HepG2 (cell line): Measurements from ENCODE around the gene CEP78. TPM values are rescaled to one million over a fixed set of nuclear protein-coding genes. Genes with fewer than 3 reads are reported as not detected.

ENCODE experiments used
- AGO1 ChIP-seq: fragments of 200-400 bp; formaldehyde crosslinking; IDR thresholded peaks from 2 replicates; pipeline ENCODE4 v1.6.1; 2017; ENCODE audit warnings: mild to moderate bottlenecking, low read depth, low read length, moderate library complexity; ENCODE audit not compliant: poor library complexity, severe bottlenecking
- DRAP1 ChIP-seq: IDR thresholded peaks from 2 replicates; pipeline ENCODE4 v1.6.1; 2016; ENCODE audit warnings: missing genetic modification reagents, missing compliant biosample characterization
- EP300 ChIP-seq, 3 experiments: sonication (generic) in 1 of 3; formaldehyde crosslinking in 1 of 3; IDR thresholded peaks; 2 replicates each; pipeline versions ENCODE4 v1.5.1 to v1.6.1; 2011 to 2020; ENCODE audit warnings: low read depth in 2 of 3, low read length in 2 of 3, borderline replicate concordance in 1 of 3, improper control_type of control experiment in 1 of 3, mild to moderate bottlenecking in 1 of 3, missing genetic modification reagents in 1 of 3, moderate library complexity in 1 of 3
- ETV5 ChIP-seq: IDR thresholded peaks from 2 replicates; pipeline ENCODE4 v1.6.1; 2018; ENCODE audit warnings: missing biosample characterization, missing genetic modification reagents, inconsistent platforms, borderline replicate concordance
- GABPA ChIP-seq, 2 experiments: IDR thresholded peaks; 2 replicates each; pipeline ENCODE4 v1.6.1; 2011 to 2016; ENCODE audit warnings: low read depth in 2 of 2, low read length in 1 of 2, missing biosample characterization in 1 of 2, missing genetic modification characterization in 1 of 2
- IRF1 ChIP-seq: sonication (generic); formaldehyde crosslinking; IDR thresholded peaks from 2 replicates; pipeline ENCODE4 v1.4.0; 2020; ENCODE audit warnings: low read depth, mild to moderate bottlenecking, missing genetic modification reagents
- KMT2A ChIP-seq: sonication (generic); formaldehyde crosslinking; IDR thresholded peaks from 2 replicates; pipeline ENCODE4 v1.4.0; 2020; ENCODE audit warnings: missing genetic modification reagents
- MIER3 ChIP-seq: IDR thresholded peaks from 2 replicates; pipeline ENCODE4 v1.6.1; 2016; ENCODE audit warnings: missing compliant biosample characterization, borderline replicate concordance
- NAIF1 ChIP-seq: sonication (generic); formaldehyde crosslinking; IDR thresholded peaks from 2 replicates; pipeline ENCODE4 v1.5.0; 2020; ENCODE audit warnings: mild to moderate bottlenecking, missing genetic modification reagents, borderline replicate concordance
- NR2F2 ChIP-seq: IDR thresholded peaks from 2 replicates; pipeline ENCODE4 v1.6.1; 2012; ENCODE audit warnings: low read depth, inconsistent platforms, borderline replicate concordance
- RBM22 ChIP-seq: fragments of 200-400 bp; formaldehyde crosslinking; optimal IDR thresholded peaks from 2 replicates; pipeline ENCODE3; 2017; ENCODE audit warnings: mild to moderate bottlenecking, low read length, moderate library complexity
- SOX5 ChIP-seq: IDR thresholded peaks from 2 replicates; pipeline ENCODE4 v1.6.1; 2016; ENCODE audit warnings: borderline replicate concordance
- TAF15 ChIP-seq: fragments of 200-400 bp; formaldehyde crosslinking; IDR thresholded peaks from one replicate; pipeline ENCODE4 v1.6.1; 2018; ENCODE audit warnings: mild to moderate bottlenecking, low read depth, low read length; ENCODE audit not compliant: poor library complexity, severe bottlenecking
- ZBTB26 ChIP-seq: IDR thresholded peaks from 2 replicates; pipeline ENCODE4 v1.6.1; 2016; ENCODE audit warnings: missing compliant biosample characterization, missing genetic modification reagents, borderline replicate concordance
- ZNF710 ChIP-seq: sonication (generic); formaldehyde crosslinking; IDR thresholded peaks from 2 replicates; pipeline ENCODE4 v1.5.0; 2020; ENCODE audit warnings: mild to moderate bottlenecking, missing genetic modification reagents, borderline replicate concordance
- polyA plus RNA-seq, 8 experiments: library from polyadenylated mRNA; depleted of rRNA in 3 of 8; stranded (reverse) in 7 of 8; unstranded in 1 of 8; fragments of >200 nt; fragmentation: Illumina TruSeq in 4 of 8; extraction: Trizol in 4 of 8; gene quantifications; 2 replicates each; pipeline versions ENCODE4 v1.2.1 to v1.2.3, GENCODE V29; 2011 to 2016; ENCODE audit warnings: low read depth in 4 of 8, missing spikeins in 1 of 8, mixed read lengths in 1 of 8; ENCODE audit not compliant: insufficient read depth in 1 of 8
- total RNA-seq, 5 experiments: library from RNA; depleted of rRNA; stranded (reverse); fragments of >200 nt; fragmentation: Illumina TruSeq; extraction: Trizol; gene quantifications; 2 replicates each; pipeline ENCODE4 v1.2.3, GENCODE V29; 2016; ENCODE audit warnings: low read depth in 1 of 5
- TF ChIP-seq, protein P1 (sequence below): sonication (generic); formaldehyde crosslinking; IDR thresholded peaks from 2 replicates; pipeline ENCODE4 v1.9.0; 2021; ENCODE audit warnings: missing genetic modification reagents, mild to moderate bottlenecking, borderline replicate concordance
- TF ChIP-seq, protein P2 (sequence below): sonication (generic); formaldehyde crosslinking; IDR thresholded peaks from 2 replicates; pipeline ENCODE4 v1.4.0; 2020; ENCODE audit warnings: missing genetic modification reagents
- TF ChIP-seq, protein P3 (sequence below): sonication (generic); formaldehyde crosslinking; IDR thresholded peaks from 2 replicates; pipeline ENCODE4 v1.8.0; 2022; ENCODE audit warnings: missing genetic modification reagents, mild to moderate bottlenecking, borderline replicate concordance

The CEP78 gene
- total and polyA plus RNA-seq, 2 of the 13 experiments (the other 11 are each of a cell fraction or from before 2014, with no cell fraction given) = 5.1 to 30.8 TPM

GRCh38 chr9:78296201-78296892 lies 60.5 kb downstream of the CEP78 start (continued):
- TF ChIP-seq EP300 (IDR thresholded peaks at IDR 0.05; ENCODE audit: low read depth in 2 of 2, low read length in 2 of 2) = peak in 1 of 2 experiments; percentile 24; a peak in 1 of 4 replicates
- TF ChIP-seq EP300 (CRISPR knock-in tag; IDR thresholded peaks at IDR 0.05; ENCODE audit: borderline replicate concordance) = no peak
- TF ChIP-seq, protein P1, sequence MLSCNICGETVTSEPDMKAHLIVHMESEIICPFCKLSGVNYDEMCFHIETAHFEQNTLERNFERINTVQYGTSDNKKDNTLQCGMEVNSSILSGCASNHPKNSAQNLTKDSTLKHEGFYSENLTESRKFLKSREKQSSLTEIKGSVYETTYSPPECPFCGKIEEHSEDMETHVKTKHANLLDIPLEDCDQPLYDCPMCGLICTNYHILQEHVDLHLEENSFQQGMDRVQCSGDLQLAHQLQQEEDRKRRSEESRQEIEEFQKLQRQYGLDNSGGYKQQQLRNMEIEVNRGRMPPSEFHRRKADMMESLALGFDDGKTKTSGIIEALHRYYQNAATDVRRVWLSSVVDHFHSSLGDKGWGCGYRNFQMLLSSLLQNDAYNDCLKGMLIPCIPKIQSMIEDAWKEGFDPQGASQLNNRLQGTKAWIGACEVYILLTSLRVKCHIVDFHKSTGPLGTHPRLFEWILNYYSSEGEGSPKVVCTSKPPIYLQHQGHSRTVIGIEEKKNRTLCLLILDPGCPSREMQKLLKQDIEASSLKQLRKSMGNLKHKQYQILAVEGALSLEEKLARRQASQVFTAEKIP (CRISPR knock-in tag) = no peak
- no peak for TF ChIP-seq NAIF1 (CRISPR knock-in tag)
- no peak for TF ChIP-seq AGO1
- 0 out of 2 replicates have a peak, but pooled peaks have one; percentile 0 for TF ChIP-seq IRF1 (CRISPR knock-in tag)
- TF ChIP-seq TAF15 = peak; percentile 23
- TF ChIP-seq GABPA (IDR thresholded peaks at IDR 0.05; ENCODE audit: low read depth, low read length) = no peak
- no peak for TF ChIP-seq GABPA (CRISPR knock-in tag; IDR thresholded peaks at IDR 0.05; ENCODE audit: low read depth)
- TF ChIP-seq, protein P2, sequence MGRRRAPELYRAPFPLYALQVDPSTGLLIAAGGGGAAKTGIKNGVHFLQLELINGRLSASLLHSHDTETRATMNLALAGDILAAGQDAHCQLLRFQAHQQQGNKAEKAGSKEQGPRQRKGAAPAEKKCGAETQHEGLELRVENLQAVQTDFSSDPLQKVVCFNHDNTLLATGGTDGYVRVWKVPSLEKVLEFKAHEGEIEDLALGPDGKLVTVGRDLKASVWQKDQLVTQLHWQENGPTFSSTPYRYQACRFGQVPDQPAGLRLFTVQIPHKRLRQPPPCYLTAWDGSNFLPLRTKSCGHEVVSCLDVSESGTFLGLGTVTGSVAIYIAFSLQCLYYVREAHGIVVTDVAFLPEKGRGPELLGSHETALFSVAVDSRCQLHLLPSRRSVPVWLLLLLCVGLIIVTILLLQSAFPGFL (CRISPR knock-in tag) = no peak
- no peak for TF ChIP-seq SOX5 (CRISPR knock-in tag)
- TF ChIP-seq KMT2A (CRISPR knock-in tag) = 0 out of 2 replicates have a peak, but pooled peaks have one; percentile 7
- TF ChIP-seq ZNF710 (CRISPR knock-in tag) = peak; percentile 50
- TF ChIP-seq, protein P3, sequence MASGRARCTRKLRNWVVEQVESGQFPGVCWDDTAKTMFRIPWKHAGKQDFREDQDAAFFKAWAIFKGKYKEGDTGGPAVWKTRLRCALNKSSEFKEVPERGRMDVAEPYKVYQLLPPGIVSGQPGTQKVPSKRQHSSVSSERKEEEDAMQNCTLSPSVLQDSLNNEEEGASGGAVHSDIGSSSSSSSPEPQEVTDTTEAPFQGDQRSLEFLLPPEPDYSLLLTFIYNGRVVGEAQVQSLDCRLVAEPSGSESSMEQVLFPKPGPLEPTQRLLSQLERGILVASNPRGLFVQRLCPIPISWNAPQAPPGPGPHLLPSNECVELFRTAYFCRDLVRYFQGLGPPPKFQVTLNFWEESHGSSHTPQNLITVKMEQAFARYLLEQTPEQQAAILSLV (CRISPR knock-in tag) = no peak
- 0 out of 2 replicates have a peak, but pooled peaks have one; percentile 37 for TF ChIP-seq ZBTB26
- TF ChIP-seq RBM22 = peak; percentile 38
- 0 out of 2 replicates have a peak, but pooled peaks have one; percentile 27 for TF ChIP-seq DRAP1
- peak; percentile 37; the same call in 1 of the 2 replicates for TF ChIP-seq NR2F2
- no peak for TF ChIP-seq MIER3 (CRISPR knock-in tag)
- peak; percentile 49; the same call in 1 of the 2 replicates for TF ChIP-seq ETV5 (CRISPR knock-in tag)
